A549 (cell line): ENCODE data around the gene ST6GALNAC2. TPM values are rescaled to one million over a fixed set of nuclear protein-coding genes. Genes with fewer than 3 reads are reported as not detected.

Experiments
- ATAC-seq, 2 experiments: fragments of 200-7000 bp in 1 of 2; fragments of >200 bp in 1 of 2; cut with Nextera tagmentation in 1 of 2; cut with Tn5 transposase in 1 of 2; 3 replicates each; pipeline versions ENCODE4 v1.8.0 to v1.9.1; 2018 to 2020; ENCODE audit warnings: mild to moderate bottlenecking in 1 of 2, moderate library complexity in 1 of 2
- CTCF ChIA-PET: fragments of 300-600 bp; sonication (Branson Sonifier 250); formaldehyde crosslinking; extraction: SDS; loops from one replicate; lab custom pipeline; 2021; ENCODE audit warnings: antibody characterized with exemption, inconsistent platforms; lab: Yijun Ruan, JAX
- POLR2A ChIA-PET: fragments of 350-600 bp; formaldehyde crosslinking; extraction: SDS; loops from one replicate; lab custom pipeline; 2021; ENCODE audit warnings: antibody characterized with exemption, inconsistent platforms; lab: Yijun Ruan, JAX
- DNase-seq, 2 experiments: peaks; one replicate each; pipeline versions ENCODE4 v3.0.0 to v3.0.0-alpha.2; 2011 to 2016; ENCODE audit warnings: low read depth in 1 of 2, low spot score in 1 of 2
- FAIRE-seq: peaks from 2 replicates; lab custom pipeline; 2011; peaks lifted over from hg19 to GRCh38; lab: Jason Lieb, UNC
- H3K27ac ChIP-seq, 2 experiments: fragments of >200 bp; sonication (Bioruptor Twin); formaldehyde crosslinking; 3 replicates each; pipeline ENCODE4 v1.5.1; 2016 to 2017
- H3K4me1 ChIP-seq: fragments of >200 bp; sonication (Bioruptor Twin); formaldehyde crosslinking; 3 replicates; pipeline ENCODE4 v1.6.1; 2016
- H3K4me2 ChIP-seq: fragments of >200 bp; sonication (Bioruptor Twin); formaldehyde crosslinking; 3 replicates; pipeline ENCODE4 v1.6.1; 2016
- H3K4me3 ChIP-seq: fragments of >200 bp; sonication (Bioruptor Twin); formaldehyde crosslinking; 3 replicates; pipeline ENCODE4 v1.5.1; 2016
- H3K9me3 ChIP-seq: fragments of >200 bp; sonication (Bioruptor Twin); formaldehyde crosslinking; 3 replicates; pipeline ENCODE4 v1.6.1; 2016
- ATOH8 ChIP-seq: fragments of 250-450 bp; sonication (Bioruptor Pico); IDR thresholded peaks from 2 replicates; pipeline ENCODE4 v1.5.0; 2020; ENCODE audit warnings: low read depth, mild to moderate bottlenecking, moderate library complexity
- BCL3 ChIP-seq: fragments of >200 bp; sonication (Bioruptor Twin); formaldehyde crosslinking; IDR thresholded peaks from 3 replicates; pipeline ENCODE4 v1.6.1; 2016
- BHLHE40 ChIP-seq: IDR thresholded peaks from 2 replicates; pipeline ENCODE4 v1.6.1; 2012; ENCODE audit warnings: low read depth, low read length, inconsistent platforms
- CBX2 ChIP-seq: fragments of 200-600 bp; sonication (generic); IDR thresholded peaks from 2 replicates; pipeline ENCODE4 v1.6.1; 2016; ENCODE audit warnings: low read depth, mild to moderate bottlenecking, borderline replicate concordance
- CHD4 ChIP-seq: fragments of 200-600 bp; sonication (generic); IDR thresholded peaks from 2 replicates; pipeline ENCODE4 v1.6.1; 2016; ENCODE audit warnings: antibody characterized with exemption, mild to moderate bottlenecking, borderline replicate concordance
- EHF ChIP-seq: fragments of 250-450 bp; sonication (Bioruptor Pico); IDR thresholded peaks from 2 replicates; pipeline ENCODE4 v1.5.0; 2020; ENCODE audit warnings: mild to moderate bottlenecking
- ELK1 ChIP-seq: fragments of 150-350 bp; IDR thresholded peaks from 2 replicates; pipeline ENCODE4 v1.6.1; 2014; ENCODE audit warnings: low read depth, mild to moderate bottlenecking, low read length
- EP300 ChIP-seq, 2 experiments: fragments of >200 bp; sonication (Bioruptor Twin); formaldehyde crosslinking; IDR thresholded peaks; 2 replicates in 1 of 2; 3 replicates in 1 of 2; pipeline ENCODE4 v1.6.1; 2016 to 2017
- GATA3 ChIP-seq: IDR thresholded peaks from 2 replicates; pipeline ENCODE4 v1.6.1; 2012; ENCODE audit warnings: borderline replicate concordance
- HDAC2 ChIP-seq: fragments of 200-600 bp; sonication (generic); IDR thresholded peaks from 2 replicates; pipeline ENCODE4 v1.6.1; 2016
- HEYL ChIP-seq: fragments of 250-450 bp; sonication (Bioruptor Pico); IDR thresholded peaks from 2 replicates; pipeline ENCODE4 v1.8.0; 2021; ENCODE audit warnings: mild to moderate bottlenecking, moderate library complexity
- HOXB5 ChIP-seq: fragments of 250-450 bp; sonication (Bioruptor Pico); IDR thresholded peaks from 2 replicates; pipeline ENCODE4 v1.5.0; 2020; ENCODE audit warnings: mild to moderate bottlenecking, moderate library complexity
- JUNB ChIP-seq: fragments of >200 bp; sonication (Bioruptor Twin); formaldehyde crosslinking; IDR thresholded peaks from 2 replicates; pipeline ENCODE4 v1.6.1; 2016
- KDM5A ChIP-seq: fragments of 200-600 bp; sonication (generic); IDR thresholded peaks from 2 replicates; pipeline ENCODE4 v1.6.1; 2016; ENCODE audit warnings: antibody characterized with exemption, mild to moderate bottlenecking
- MAFK ChIP-seq: fragments of 450-650 bp; IDR thresholded peaks from 2 replicates; pipeline ENCODE4 v1.6.1; 2014; ENCODE audit not compliant: partially characterized antibody
- MAX ChIP-seq: IDR thresholded peaks from 2 replicates; pipeline ENCODE4 v1.6.1; 2012
- MYC ChIP-seq: IDR thresholded peaks from 2 replicates; pipeline ENCODE4 v1.6.1; 2012; ENCODE audit warnings: mild to moderate bottlenecking, inconsistent platforms, low read length, improper control_type of control experiment, borderline replicate concordance
- NR3C1 ChIP-seq: fragments of >200 bp; sonication (Bioruptor Twin); formaldehyde crosslinking; IDR thresholded peaks from 3 replicates; pipeline ENCODE4 v1.6.1; 2017
- PHF8 ChIP-seq: fragments of 200-600 bp; sonication (generic); IDR thresholded peaks from 2 replicates; pipeline ENCODE4 v1.6.1; 2016; ENCODE audit warnings: low read depth, mild to moderate bottlenecking, antibody characterized with exemption, moderate library complexity, borderline replicate concordance
- POLR2A ChIP-seq: IDR thresholded peaks from 2 replicates; pipeline ENCODE4 v1.6.1; 2012; ENCODE audit warnings: mild to moderate bottlenecking, low read length
- RCOR1 ChIP-seq: fragments of 150-350 bp; IDR thresholded peaks from 2 replicates; pipeline ENCODE4 v1.6.1; 2014; ENCODE audit warnings: antibody characterized with exemption, low read length, low read depth
- ZC3H11A ChIP-seq: fragments of 450-650 bp; IDR thresholded peaks from 2 replicates; pipeline ENCODE4 v1.6.1; 2014; ENCODE audit warnings: antibody characterized with exemption, mild to moderate bottlenecking
- ZNF302 ChIP-seq: fragments of 250-450 bp; sonication (Bioruptor Pico); IDR thresholded peaks from 2 replicates; pipeline ENCODE4 v1.9.0; 2021; ENCODE audit warnings: inconsistent platforms, mild to moderate bottlenecking, moderate library complexity
- ZSCAN20 ChIP-seq: fragments of 250-450 bp; sonication (Bioruptor Pico); IDR thresholded peaks from 2 replicates; pipeline ENCODE4 v1.8.0; 2022; ENCODE audit warnings: mild to moderate bottlenecking, moderate library complexity
- WGBS: methylation state at CpG from one replicate; pipeline ENCODE4 v1.1.6; 2017; ENCODE audit errors: missing lambda C conversion rate; 5-methylcytosine and 5-hydroxymethylcytosine counted together
- polyA plus RNA-seq, 4 experiments: library from polyadenylated mRNA; depleted of rRNA in 3 of 4; stranded (reverse); fragments of >200 nt; fragmentation: RNase III in 1 of 4; extraction: RNeasy Plus Mini Kit Qiagen cat#74134 plus additional on column Dnase treatment in 1 of 4; gene quantifications; 2 replicates in 3 of 4; 3 replicates in 1 of 4; pipeline ENCODE4 v1.2.3, GENCODE V29; 2011 to 2017

The ST6GALNAC2 gene
- polyA plus RNA-seq, 2 of the 4 experiments (the other 2 are of a cell fraction), result 0.41 to 0.74 TPM

GRCh38 chr17:76574166-76574565 lies 11.5 kb downstream of the ST6GALNAC2 start:
- POLR2A ChIA-PET, result no interaction called here
- no peak overlapping the region for H3K4me2 ChIP-seq
- ATAC-seq, result no peak

GRCh38 chr17:76573096-76573495 lies 12.6 kb downstream of the ST6GALNAC2 start:
- CTCF ChIA-PET, result interaction anchor here (0.8 to 6.0 kb wide), 9 partner anchors 12 to 144 kb away, joined by 3 to 45 read pairs (median 17); partner anchors contain the start of gene ST6GALNAC2
- TF ChIP-seq GATA3 (no peak), ZC3H11A (no peak), RCOR1 (no peak), KDM5A (no peak), HEYL (CRISPR knock-in tag) (no peak), CHD4 (no peak), NR3C1 (no peak)
- TF ChIP-seq, all 56 proteins: peak for 0

More at GRCh38 chr17:76574166-76574565, 11.5 kb downstream of the ST6GALNAC2 start:
- H3K4me1 ChIP-seq, result peaks cover 7% of the 10 kb centered on the region; the same call in 2 of the 3 replicates
- no peak for TF ChIP-seq CBX2
- no peak for TF ChIP-seq MYC
- no peak for TF ChIP-seq BCL3
- no peak for TF ChIP-seq BHLHE40
- TF ChIP-seq EP300 (IDR thresholded peaks at IDR 0.05), result no peak
- TF ChIP-seq HOXB5, result no peak
- no peak for TF ChIP-seq PHF8
- no peak for TF ChIP-seq KDM5A
- TF ChIP-seq, all 56 proteins: peak for 0
- Histone ChIP-seq H3K4me3 (no peak overlapping the region), H3K27ac (no peak overlapping the region), H3K9me3 (no peaks in the 10 kb centered on the region)
- DNase-seq, result no peak
- 90% methylated on average over 11 of the region's 11 CpGs for WGBS
- CTCF ChIA-PET, result interaction anchor here (0.8 to 6.0 kb wide), 6 partner anchors 11 to 107 kb away, joined by 3 to 45 read pairs (median 20); partner anchors contain the start of gene ST6GALNAC2
- FAIRE-seq, result no peak

GRCh38 chr17:76572201-76572910 lies 13.3 kb downstream of the ST6GALNAC2 start:
- 84% methylated on average over 17 of the region's 17 CpGs for WGBS
- CTCF ChIA-PET, result interaction anchor here (1.1 to 4.4 kb wide), 8 partner anchors 12 to 53 kb away, joined by 3 to 30 read pairs (median 11); partner anchors contain the start of gene ST6GALNAC2
- TF ChIP-seq ZNF302 (CRISPR knock-in tag), result no peak
- no peak for TF ChIP-seq GATA3
- no peak for TF ChIP-seq HDAC2
- TF ChIP-seq, all 56 proteins: peak for 0

More at GRCh38 chr17:76573096-76573495, 12.6 kb downstream of the ST6GALNAC2 start:
- Histone ChIP-seq H3K27ac (no peak overlapping the region), H3K4me1 (peaks cover 7% of the 10 kb centered on the region; the same call in 2 of the 3 replicates), H3K4me3 (no peak overlapping the region), H3K9me3 (no peaks in the 10 kb centered on the region), H3K4me2 (no peak overlapping the region)
- POLR2A ChIA-PET, result interaction anchor here (3.0 kb wide), 1 partner anchor 16 kb away, joined by 8 read pairs; no protein-coding TSS in a partner anchor
- DNase-seq (no peak), ATAC-seq (no peak), FAIRE-seq (no peak)
- 82% methylated on average over 7 of the region's 10 CpGs for WGBS

GRCh38 chr17:76570877-76571471 lies 14.7 kb downstream of the ST6GALNAC2 start:
- TF ChIP-seq EHF (no peak), JUNB (no peak), MAX (no peak; the same call in 1 of the 2 replicates), ATOH8 (CRISPR knock-in tag) (no peak), POLR2A (no peak), NR3C1 (no peak), ELK1 (no peak), HOXB5 (no peak), ZSCAN20 (no peak), MAFK (no peak), EP300 (IDR thresholded peaks at IDR 0.05) (no peak), ZC3H11A (no peak), CBX2 (no peak)
- TF ChIP-seq, all 56 proteins: peak for 0
- ATAC-seq (peak; percentile 1 to 11; a peak in 3 of 6 replicates), DNase-seq (peak in 1 of 2 experiments; percentile 33), FAIRE-seq (no peak)
- WGBS, result 90% methylated on average over 13 of the region's 13 CpGs
- Histone ChIP-seq H3K4me3 (no peak overlapping the region), H3K27ac (no peak overlapping the region), H3K9me3 (no peaks in the 10 kb centered on the region), H3K4me1 (peaks cover 25% of the 10 kb centered on the region; the same call in 2 of the 3 replicates), H3K4me2 (no peak overlapping the region)
- CTCF ChIA-PET, result interaction anchor here (1.0 to 4.4 kb wide), 8 partner anchors 9 to 111 kb away, joined by 3 to 27 read pairs (median 5); partner anchors contain the start of gene ST6GALNAC2
- POLR2A ChIA-PET, result interaction anchor here (3.0 kb wide), 1 partner anchor 14 kb away, joined by 8 read pairs; no protein-coding TSS in a partner anchor

More at GRCh38 chr17:76572201-76572910, 13.3 kb downstream of the ST6GALNAC2 start:
- Histone ChIP-seq H3K4me3 (no peak overlapping the region), H3K4me1 (peaks cover 11% of the 10 kb centered on the region; the same call in 2 of the 3 replicates), H3K4me2 (no peak overlapping the region), H3K9me3 (no peaks in the 10 kb centered on the region), H3K27ac (no peak overlapping the region)
- POLR2A ChIA-PET, result interaction anchor here (3.0 kb wide), 1 partner anchor 15 kb away, joined by 8 read pairs; no protein-coding TSS in a partner anchor
- ATAC-seq, result no peak
- DNase-seq, result no peak
- FAIRE-seq, result no peak
